WTC11 (cell line): ENCODE measurements around the gene LCN1.

Experiments
- CBFB ChIP-seq: sonication (generic); formaldehyde crosslinking; IDR thresholded peaks from 2 replicates; pipeline ENCODE4 v1.8.1; 2022; ENCODE audit warnings: mild to moderate bottlenecking, low read depth, missing genetic modification reagents
- CREB1 ChIP-seq: sonication (generic); formaldehyde crosslinking; IDR thresholded peaks from 2 replicates; pipeline ENCODE4 v1.8.0; 2023; ENCODE audit warnings: mild to moderate bottlenecking, missing genetic modification reagents
- MAX ChIP-seq: sonication (generic); formaldehyde crosslinking; IDR thresholded peaks from 2 replicates; pipeline ENCODE4 v1.8.0; 2022; ENCODE audit warnings: mild to moderate bottlenecking, missing genetic modification reagents
- MYBL2 ChIP-seq: sonication (generic); formaldehyde crosslinking; IDR thresholded peaks from 2 replicates; pipeline ENCODE4 v1.8.1; 2023; ENCODE audit warnings: mild to moderate bottlenecking, moderate library complexity, missing genetic modification reagents
- NR2C2 ChIP-seq: sonication (generic); formaldehyde crosslinking; IDR thresholded peaks from 2 replicates; pipeline ENCODE4 v1.8.0; 2022; ENCODE audit warnings: mild to moderate bottlenecking, missing genetic modification reagents
- TEAD4 ChIP-seq: sonication (generic); formaldehyde crosslinking; IDR thresholded peaks from 2 replicates; pipeline ENCODE4 v1.8.0; 2022; ENCODE audit warnings: mild to moderate bottlenecking, missing genetic modification reagents
- ZMAT4 ChIP-seq: fragments of 250-450 bp; sonication (Bioruptor Pico); IDR thresholded peaks from 2 replicates; pipeline ENCODE4 v1.9.0; 2021; ENCODE audit warnings: mild to moderate bottlenecking
- TF ChIP-seq, protein P1 (sequence below): fragments of 200-600 bp; IDR thresholded peaks from 2 replicates; pipeline ENCODE4 v1.8.0; 2022; ENCODE audit warnings: antibody characterized with exemption
- TF ChIP-seq, protein P2 (sequence below): sonication (generic); formaldehyde crosslinking; IDR thresholded peaks from 2 replicates; pipeline ENCODE4 v1.8.1; 2023; ENCODE audit warnings: mild to moderate bottlenecking, missing genetic modification reagents, moderate library complexity
- TF ChIP-seq, protein P3 (sequence below): sonication (generic); formaldehyde crosslinking; IDR thresholded peaks from 2 replicates; pipeline ENCODE4 v1.8.1; 2022; ENCODE audit warnings: low read depth, mild to moderate bottlenecking, moderate library complexity, missing genetic modification reagents, borderline replicate concordance

DNA sequence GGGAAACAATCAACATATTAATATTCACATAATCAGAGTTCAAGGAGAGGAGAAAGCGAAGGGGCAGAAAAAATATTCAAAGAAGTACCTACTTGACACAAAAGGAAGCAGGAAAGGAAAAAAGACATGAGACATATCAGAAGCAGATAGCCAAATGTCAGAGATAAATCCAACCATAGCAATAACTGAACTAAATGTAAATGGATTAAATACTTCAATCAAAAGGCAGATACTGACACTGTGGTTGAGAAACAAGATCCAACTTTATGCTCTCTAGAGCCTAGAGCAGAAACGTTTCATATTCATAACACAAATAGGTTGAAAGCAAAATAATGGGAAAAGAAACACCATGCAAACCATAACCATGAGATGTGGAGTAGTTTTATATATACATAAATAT, 11.8 kb upstream of the LCN1 start:
- no peak for TF ChIP-seq TEAD4
- TF ChIP-seq, protein P1, sequence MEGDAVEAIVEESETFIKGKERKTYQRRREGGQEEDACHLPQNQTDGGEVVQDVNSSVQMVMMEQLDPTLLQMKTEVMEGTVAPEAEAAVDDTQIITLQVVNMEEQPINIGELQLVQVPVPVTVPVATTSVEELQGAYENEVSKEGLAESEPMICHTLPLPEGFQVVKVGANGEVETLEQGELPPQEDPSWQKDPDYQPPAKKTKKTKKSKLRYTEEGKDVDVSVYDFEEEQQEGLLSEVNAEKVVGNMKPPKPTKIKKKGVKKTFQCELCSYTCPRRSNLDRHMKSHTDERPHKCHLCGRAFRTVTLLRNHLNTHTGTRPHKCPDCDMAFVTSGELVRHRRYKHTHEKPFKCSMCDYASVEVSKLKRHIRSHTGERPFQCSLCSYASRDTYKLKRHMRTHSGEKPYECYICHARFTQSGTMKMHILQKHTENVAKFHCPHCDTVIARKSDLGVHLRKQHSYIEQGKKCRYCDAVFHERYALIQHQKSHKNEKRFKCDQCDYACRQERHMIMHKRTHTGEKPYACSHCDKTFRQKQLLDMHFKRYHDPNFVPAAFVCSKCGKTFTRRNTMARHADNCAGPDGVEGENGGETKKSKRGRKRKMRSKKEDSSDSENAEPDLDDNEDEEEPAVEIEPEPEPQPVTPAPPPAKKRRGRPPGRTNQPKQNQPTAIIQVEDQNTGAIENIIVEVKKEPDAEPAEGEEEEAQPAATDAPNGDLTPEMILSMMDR: no peak
- no peak for TF ChIP-seq MYBL2 (CRISPR knock-in tag)
- TF ChIP-seq, protein P2, sequence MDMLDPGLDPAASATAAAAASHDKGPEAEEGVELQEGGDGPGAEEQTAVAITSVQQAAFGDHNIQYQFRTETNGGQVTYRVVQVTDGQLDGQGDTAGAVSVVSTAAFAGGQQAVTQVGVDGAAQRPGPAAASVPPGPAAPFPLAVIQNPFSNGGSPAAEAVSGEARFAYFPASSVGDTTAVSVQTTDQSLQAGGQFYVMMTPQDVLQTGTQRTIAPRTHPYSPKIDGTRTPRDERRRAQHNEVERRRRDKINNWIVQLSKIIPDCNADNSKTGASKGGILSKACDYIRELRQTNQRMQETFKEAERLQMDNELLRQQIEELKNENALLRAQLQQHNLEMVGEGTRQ (CRISPR knock-in tag): no peak
- TF ChIP-seq NR2C2 (CRISPR knock-in tag): no peak
- no peak for TF ChIP-seq CREB1 (CRISPR knock-in tag)
- no peak for TF ChIP-seq MAX (CRISPR knock-in tag)
- TF ChIP-seq CBFB (CRISPR knock-in tag): no peak
- no peak for TF ChIP-seq ZMAT4 (CRISPR knock-in tag)
- TF ChIP-seq, protein P3, sequence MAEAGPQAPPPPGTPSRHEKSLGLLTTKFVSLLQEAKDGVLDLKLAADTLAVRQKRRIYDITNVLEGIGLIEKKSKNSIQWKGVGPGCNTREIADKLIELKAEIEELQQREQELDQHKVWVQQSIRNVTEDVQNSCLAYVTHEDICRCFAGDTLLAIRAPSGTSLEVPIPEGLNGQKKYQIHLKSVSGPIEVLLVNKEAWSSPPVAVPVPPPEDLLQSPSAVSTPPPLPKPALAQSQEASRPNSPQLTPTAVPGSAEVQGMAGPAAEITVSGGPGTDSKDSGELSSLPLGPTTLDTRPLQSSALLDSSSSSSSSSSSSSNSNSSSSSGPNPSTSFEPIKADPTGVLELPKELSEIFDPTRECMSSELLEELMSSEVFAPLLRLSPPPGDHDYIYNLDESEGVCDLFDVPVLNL: no peak
